ENCODE measurements around the gene PSORS1C2. TPM values are rescaled to one million over a fixed set of nuclear protein-coding genes. Genes with fewer than 3 reads are reported as not detected.

The PSORS1C2 gene
- total RNA-seq, 1 donor from 2014 or later: not detected

- TF ChIP-seq CTCF (conservative IDR thresholded peaks at IDR 0.05; ENCODE audit: low read depth, low read length): no peak
- peak overlapping the region; percentile 61 for H3K4me3 ChIP-seq (ENCODE audit: low read depth, low read length)
- no peak for DNase-seq (ENCODE audit: low read depth)
These were observed 22.8 kb downstream of the PSORS1C2 start for GRCh38 chr6:31115941-31116560.

- DNase-seq (ENCODE audit: low read depth): peak; percentile 30
- TF ChIP-seq CTCF (conservative IDR thresholded peaks at IDR 0.05; ENCODE audit: low read depth, low read length): peak; percentile 51
- peak overlapping the region; percentile 61 for H3K4me3 ChIP-seq (ENCODE audit: low read depth, low read length)
These were observed 23.7 kb downstream of the PSORS1C2 start for GRCh38 chr6:31114970-31115849.

- no peak for TF ChIP-seq CTCF (conservative IDR thresholded peaks at IDR 0.05; ENCODE audit: low read depth, low read length)
- peak within 1 kb of the TSS; percentile 61 for H3K4me3 ChIP-seq (ENCODE audit: low read depth, low read length)
- DNase-seq (ENCODE audit: low read depth): peak; percentile 71
These were observed 24.4 kb downstream of the PSORS1C2 start, which contains the start of gene PSORS1C1 for GRCh38 chr6:31114541-31114878. TSS of gene PSORS1C1 (plus strand) at chr6:31114800. CDS start at chr6:31129633, 14,833 bp downstream.

- no peak overlapping the region for H3K4me3 ChIP-seq (ENCODE audit: low read depth, low read length)
- DNase-seq (ENCODE audit: low read depth): no peak
- TF ChIP-seq CTCF (conservative IDR thresholded peaks at IDR 0.05; ENCODE audit: low read depth, low read length): no peak
These were observed 24.9 kb downstream of the PSORS1C2 start for GRCh38 chr6:31113861-31114540.

- no peak within 1 kb of the TSS for H3K4me3 ChIP-seq (ENCODE audit: low read depth, low read length)
- DNase-seq (ENCODE audit: low read depth): no peak
These were observed 26.4 kb downstream of the PSORS1C2 start, which contains the start of gene C6orf15 for GRCh38 chr6:31112478-31112877. TSS of gene C6orf15 (minus strand) at chr6:31112575. CDS start at chr6:31112555, 20 bp downstream.

GRCh38 chr6:31111712-31112111, 27.2 kb downstream of the PSORS1C2 start:
- no peak for DNase-seq (ENCODE audit: low read depth)
- no peak overlapping the region for H3K4me3 ChIP-seq (ENCODE audit: low read depth, low read length)
- no peak for TF ChIP-seq CTCF (conservative IDR thresholded peaks at IDR 0.05; ENCODE audit: low read depth, low read length)

More at GRCh38 chr6:31112478-31112877, 26.4 kb downstream of the PSORS1C2 start, which contains the start of gene C6orf15:
- TF ChIP-seq CTCF (conservative IDR thresholded peaks at IDR 0.05; ENCODE audit: low read depth, low read length): no peak

All from epithelial cell of proximal tubule (primary cell).